ENCODE measurements around the gene CDH13. TPM values are rescaled to one million over a fixed set of nuclear protein-coding genes. Genes with fewer than 3 reads are reported as not detected.
A peak's percentile ranks its signal among the peaks of the same experiment; 100 is the strongest.

The CDH13 gene
- total and polyA plus RNA-seq, 2 experiments from 2014 or later = 1.6 to 4.4 TPM

DNA sequence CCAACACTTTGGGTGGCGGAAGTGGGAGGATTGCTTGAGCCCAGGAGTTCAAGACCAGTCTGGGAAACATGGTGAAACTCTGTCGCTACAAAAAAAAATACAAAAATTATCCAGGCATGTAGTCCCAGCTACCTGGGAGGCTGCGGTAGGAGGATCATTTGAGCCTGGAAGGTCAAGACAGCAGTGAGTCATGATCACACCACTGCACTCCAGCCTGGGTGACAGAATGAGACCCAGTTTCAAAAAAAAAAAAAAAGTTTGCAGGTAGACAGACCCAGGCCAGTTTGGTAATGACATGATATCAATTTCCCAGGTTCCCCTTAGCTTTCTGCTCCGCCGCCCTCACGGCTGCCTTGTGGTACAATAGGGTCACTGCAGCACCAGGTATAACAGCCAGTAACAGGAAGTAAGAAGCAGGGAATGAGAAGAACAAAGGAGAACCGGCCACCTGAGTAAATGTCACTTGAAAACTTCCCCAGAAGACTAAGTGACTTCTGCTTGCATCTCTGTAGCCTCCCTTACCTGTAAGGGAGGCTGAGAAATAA, 979.8 kb downstream of the CDH13 start:
- Histone ChIP-seq H3F3A (replicated peaks; ENCODE audit: low read depth) (no peaks in the 10 kb centered on the region), H3K4me1 (ENCODE audit: insufficient read depth) (peaks cover 22% of the 10 kb centered on the region), H3K36me3 (ENCODE audit: insufficient read depth) (no peaks in the 10 kb centered on the region), H3K4me3 (no peak overlapping the region), H3K27ac (ENCODE audit: low read depth) (no peak overlapping the region), H3K4me2 (no peak overlapping the region), H3K27me3 (ENCODE audit: insufficient read depth) (no peaks in the 10 kb centered on the region), H3K79me2 (replicated peaks; ENCODE audit: insufficient read depth) (no peaks in the 10 kb centered on the region), H3K9me2 (ENCODE audit: insufficient read depth) (peaks cover 8% of the 10 kb centered on the region; the same call in 1 of the 2 replicates), H2AFZ (no peak overlapping the region), H4K20me1 (replicated peaks; ENCODE audit: insufficient read depth) (no peaks in the 10 kb centered on the region)
- no peak overlapping the region for H3K4me3 Mint-ChIP-seq
- peaks cover 14% of the 10 kb centered on the region; the same call in 2 of the 3 replicates for H3K36me3 Mint-ChIP-seq (ENCODE audit: low read depth)
- peaks cover 8% of the 10 kb centered on the region for H3K27me3 Mint-ChIP-seq (ENCODE audit: insufficient read depth, low read depth, poor library complexity)
- TF ChIP-seq, protein P1, sequence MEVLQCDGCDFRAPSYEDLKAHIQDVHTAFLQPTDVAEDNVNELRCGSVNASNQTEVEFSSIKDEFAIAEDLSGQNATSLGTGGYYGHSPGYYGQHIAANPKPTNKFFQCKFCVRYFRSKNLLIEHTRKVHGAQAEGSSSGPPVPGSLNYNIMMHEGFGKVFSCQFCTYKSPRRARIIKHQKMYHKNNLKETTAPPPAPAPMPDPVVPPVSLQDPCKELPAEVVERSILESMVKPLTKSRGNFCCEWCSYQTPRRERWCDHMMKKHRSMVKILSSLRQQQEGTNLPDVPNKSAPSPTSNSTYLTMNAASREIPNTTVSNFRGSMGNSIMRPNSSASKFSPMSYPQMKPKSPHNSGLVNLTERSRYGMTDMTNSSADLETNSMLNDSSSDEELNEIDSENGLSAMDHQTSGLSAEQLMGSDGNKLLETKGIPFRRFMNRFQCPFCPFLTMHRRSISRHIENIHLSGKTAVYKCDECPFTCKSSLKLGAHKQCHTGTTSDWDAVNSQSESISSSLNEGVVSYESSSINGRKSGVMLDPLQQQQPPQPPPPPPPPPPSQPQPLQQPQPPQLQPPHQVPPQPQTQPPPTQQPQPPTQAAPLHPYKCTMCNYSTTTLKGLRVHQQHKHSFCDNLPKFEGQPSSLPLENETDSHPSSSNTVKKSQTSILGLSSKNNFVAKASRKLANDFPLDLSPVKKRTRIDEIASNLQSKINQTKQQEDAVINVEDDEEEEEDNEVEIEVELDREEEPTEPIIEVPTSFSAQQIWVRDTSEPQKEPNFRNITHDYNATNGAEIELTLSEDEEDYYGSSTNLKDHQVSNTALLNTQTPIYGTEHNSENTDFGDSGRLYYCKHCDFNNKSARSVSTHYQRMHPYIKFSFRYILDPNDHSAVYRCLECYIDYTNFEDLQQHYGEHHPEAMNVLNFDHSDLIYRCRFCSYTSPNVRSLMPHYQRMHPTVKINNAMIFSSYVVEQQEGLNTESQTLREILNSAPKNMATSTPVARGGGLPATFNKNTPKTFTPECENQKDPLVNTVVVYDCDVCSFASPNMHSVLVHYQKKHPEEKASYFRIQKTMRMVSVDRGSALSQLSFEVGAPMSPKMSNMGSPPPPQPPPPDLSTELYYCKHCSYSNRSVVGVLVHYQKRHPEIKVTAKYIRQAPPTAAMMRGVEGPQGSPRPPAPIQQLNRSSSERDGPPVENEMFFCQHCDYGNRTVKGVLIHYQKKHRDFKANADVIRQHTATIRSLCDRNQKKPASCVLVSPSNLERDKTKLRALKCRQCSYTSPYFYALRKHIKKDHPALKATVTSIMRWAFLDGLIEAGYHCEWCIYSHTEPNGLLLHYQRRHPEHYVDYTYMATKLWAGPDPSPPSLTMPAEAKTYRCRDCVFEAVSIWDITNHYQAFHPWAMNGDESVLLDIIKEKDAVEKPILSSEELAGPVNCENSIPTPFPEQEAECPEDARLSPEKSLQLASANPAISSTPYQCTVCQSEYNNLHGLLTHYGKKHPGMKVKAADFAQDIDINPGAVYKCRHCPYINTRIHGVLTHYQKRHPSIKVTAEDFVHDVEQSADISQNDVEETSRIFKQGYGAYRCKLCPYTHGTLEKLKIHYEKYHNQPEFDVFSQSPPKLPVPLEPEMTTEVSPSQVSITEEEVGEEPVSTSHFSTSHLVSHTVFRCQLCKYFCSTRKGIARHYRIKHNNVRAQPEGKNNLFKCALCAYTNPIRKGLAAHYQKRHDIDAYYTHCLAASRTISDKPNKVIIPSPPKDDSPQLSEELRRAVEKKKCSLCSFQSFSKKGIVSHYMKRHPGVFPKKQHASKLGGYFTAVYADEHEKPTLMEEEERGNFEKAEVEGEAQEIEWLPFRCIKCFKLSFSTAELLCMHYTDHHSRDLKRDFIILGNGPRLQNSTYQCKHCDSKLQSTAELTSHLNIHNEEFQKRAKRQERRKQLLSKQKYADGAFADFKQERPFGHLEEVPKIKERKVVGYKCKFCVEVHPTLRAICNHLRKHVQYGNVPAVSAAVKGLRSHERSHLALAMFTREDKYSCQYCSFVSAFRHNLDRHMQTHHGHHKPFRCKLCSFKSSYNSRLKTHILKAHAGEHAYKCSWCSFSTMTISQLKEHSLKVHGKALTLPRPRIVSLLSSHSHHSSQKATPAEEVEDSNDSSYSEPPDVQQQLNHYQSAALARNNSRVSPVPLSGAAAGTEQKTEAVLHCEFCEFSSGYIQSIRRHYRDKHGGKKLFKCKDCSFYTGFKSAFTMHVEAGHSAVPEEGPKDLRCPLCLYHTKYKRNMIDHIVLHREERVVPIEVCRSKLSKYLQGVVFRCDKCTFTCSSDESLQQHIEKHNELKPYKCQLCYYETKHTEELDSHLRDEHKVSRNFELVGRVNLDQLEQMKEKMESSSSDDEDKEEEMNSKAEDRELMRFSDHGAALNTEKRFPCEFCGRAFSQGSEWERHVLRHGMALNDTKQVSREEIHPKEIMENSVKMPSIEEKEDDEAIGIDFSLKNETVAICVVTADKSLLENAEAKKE (CRISPR knock-in tag; IDR thresholded peaks at IDR 0.05) = no peak
- TF ChIP-seq, protein P2, sequence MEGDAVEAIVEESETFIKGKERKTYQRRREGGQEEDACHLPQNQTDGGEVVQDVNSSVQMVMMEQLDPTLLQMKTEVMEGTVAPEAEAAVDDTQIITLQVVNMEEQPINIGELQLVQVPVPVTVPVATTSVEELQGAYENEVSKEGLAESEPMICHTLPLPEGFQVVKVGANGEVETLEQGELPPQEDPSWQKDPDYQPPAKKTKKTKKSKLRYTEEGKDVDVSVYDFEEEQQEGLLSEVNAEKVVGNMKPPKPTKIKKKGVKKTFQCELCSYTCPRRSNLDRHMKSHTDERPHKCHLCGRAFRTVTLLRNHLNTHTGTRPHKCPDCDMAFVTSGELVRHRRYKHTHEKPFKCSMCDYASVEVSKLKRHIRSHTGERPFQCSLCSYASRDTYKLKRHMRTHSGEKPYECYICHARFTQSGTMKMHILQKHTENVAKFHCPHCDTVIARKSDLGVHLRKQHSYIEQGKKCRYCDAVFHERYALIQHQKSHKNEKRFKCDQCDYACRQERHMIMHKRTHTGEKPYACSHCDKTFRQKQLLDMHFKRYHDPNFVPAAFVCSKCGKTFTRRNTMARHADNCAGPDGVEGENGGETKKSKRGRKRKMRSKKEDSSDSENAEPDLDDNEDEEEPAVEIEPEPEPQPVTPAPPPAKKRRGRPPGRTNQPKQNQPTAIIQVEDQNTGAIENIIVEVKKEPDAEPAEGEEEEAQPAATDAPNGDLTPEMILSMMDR (conservative IDR thresholded peaks at IDR 0.05; ENCODE audit: low read depth in 2 of 2) = peak in 1 of 2 experiments; percentile 37; a peak in 1 of 4 replicates
- TF ChIP-seq, protein P3, sequence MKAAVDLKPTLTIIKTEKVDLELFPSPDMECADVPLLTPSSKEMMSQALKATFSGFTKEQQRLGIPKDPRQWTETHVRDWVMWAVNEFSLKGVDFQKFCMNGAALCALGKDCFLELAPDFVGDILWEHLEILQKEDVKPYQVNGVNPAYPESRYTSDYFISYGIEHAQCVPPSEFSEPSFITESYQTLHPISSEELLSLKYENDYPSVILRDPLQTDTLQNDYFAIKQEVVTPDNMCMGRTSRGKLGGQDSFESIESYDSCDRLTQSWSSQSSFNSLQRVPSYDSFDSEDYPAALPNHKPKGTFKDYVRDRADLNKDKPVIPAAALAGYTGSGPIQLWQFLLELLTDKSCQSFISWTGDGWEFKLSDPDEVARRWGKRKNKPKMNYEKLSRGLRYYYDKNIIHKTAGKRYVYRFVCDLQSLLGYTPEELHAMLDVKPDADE (IDR thresholded peaks at IDR 0.05) = no peak
- peaks cover 37% of the 10 kb centered on the region for H3K4me1 Mint-ChIP-seq
- peak; percentile 66 for DNase-seq (ENCODE audit: low spot score)
- ATAC-seq = peak; percentile 57
- no peak overlapping the region for H3K27ac Mint-ChIP-seq
- H3K9me3 Mint-ChIP-seq = peaks cover 14% of the 10 kb centered on the region; the same call in 2 of the 3 replicates

Measured in GM23338 (cell line).